Kidney capillary endothelial cell (primary cell): ENCODE measurements around the gene CPD.

Experiments used
- DNase-seq: peaks from one replicate; pipeline ENCODE4 v3.0.0-alpha.2; 2018; ENCODE audit warnings: low spot score

CPD gene

DNA sequence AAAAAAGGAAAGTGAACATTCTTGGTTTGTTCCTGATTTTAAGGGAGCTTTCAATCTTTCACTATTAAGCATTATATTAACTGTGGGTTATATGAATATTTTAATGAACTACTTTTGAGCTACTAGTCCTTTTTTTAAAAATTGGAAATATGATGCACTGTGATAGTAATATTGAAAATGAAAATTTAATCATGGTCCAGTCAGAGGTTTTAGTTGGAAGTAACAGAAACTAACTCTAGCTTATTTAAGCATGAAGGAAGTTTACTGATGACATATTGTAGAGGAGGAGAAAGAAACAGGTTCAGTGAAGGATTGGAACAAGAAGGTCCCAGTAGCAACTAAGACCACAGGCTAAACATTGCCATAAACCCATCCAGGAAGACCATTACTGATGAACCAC, 24.0 kb upstream of the CPD start:
- DNase-seq, result no peak

DNA sequence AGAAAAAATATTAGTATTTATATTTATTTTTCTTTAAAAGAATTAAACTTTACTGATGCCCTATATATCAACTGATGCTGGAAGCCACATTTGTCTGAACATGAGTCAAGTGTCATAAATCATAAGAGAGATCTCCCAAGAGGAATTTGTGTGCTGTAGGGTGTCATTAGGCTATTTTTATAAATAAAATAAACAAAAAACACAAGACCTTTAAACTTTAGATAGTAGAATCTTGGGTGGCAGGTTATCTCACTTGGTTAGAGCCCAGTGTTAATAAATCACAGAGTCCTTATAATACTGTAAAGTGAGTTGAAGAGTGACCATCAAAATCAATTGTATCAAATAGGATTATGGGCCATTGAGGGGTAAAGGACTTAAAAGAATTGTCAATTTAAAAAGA, 21.3 kb upstream of the CPD start:
- DNase-seq, result no peak

DNA sequence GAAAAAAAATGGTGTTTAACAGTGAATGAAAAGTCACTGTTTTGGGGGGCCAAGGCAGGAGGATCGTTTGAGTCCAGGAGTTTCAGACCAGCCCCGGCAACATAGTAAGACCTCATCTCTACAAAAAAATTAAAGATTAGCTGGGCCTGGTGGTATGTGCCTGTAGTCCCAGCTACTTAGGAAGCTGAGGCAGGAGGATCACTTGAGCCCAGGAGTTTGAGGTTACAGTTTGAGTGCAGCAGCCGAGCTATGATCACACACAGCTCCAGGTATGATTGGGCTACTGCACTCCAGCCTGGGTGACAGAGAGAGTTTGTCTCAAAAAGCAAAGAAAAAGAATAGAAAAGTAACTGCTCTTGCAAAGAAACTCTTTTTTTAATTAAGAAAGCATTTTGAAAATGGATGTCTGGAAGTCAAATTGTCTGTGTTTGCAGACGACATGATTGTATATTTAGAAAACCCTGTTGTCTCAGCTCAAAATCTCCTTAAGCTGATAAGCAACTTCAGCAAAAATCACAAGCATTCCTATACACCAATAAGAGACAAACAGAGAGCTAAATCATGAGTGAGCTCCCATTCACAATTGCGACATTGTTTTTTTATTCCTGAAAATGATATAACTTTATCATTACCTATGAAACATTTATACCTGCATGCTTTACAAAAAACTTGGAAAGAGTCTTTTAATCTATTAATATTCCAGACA, 20.5 kb upstream of the CPD start:
- no peak for DNase-seq

DNA sequence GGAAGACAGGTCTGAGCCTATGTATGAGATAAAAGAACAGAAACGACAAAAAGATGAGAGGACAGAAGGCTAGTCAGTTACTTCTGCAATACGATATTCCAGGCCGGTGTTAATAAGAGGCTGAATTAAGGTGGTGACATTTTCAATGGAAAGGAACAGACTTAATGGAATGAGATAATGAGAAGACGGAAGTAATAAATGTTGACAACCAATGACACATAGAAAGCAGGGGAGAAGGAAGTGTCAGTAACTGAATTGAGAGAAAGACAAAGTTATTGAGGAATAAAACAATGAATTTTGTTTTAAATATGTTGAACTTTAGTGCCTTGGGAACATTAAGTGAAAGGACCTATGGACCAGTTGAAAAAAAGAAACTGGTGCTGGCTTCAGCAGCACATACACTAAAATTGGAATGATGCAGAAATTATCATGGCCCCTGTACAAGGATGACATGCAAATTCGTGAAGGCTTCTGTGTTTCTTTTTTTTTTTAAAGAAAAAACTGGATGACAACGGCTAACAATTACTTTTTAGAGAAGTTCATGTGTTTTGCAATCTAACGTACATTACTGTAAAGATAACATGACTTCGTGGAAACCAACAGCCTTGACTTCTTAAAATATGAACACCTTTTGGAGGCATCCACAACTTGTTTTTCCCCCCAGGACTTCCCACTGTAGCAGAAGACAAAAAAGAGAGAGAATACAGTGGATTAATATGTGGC, 18.5 kb upstream of the CPD start:
- no peak for DNase-seq

DNA sequence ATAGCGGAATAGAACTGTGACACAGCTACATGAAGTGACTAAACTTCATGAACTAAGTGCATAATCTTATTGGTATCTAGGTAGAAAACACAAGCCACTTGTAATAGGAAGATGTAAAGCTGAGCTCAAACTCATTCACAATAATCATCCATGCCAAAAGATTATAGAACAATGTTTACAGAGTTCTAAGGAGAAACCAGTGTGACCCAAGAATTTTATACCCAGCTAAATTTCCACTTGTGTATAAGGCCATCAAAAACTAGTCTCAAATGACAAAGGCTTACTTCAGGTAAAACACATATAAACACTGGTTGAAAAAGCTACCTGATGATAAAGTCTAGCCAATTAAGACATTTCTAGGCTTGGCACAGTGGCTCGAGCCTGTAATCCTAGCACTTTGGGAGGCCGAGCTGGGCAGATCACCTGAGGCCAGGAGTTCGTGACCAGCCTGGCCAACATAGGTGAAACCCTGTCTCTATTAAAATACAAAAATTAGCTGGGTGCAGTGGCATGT, 16.9 kb upstream of the CPD start:
- DNase-seq, result no peak

DNA sequence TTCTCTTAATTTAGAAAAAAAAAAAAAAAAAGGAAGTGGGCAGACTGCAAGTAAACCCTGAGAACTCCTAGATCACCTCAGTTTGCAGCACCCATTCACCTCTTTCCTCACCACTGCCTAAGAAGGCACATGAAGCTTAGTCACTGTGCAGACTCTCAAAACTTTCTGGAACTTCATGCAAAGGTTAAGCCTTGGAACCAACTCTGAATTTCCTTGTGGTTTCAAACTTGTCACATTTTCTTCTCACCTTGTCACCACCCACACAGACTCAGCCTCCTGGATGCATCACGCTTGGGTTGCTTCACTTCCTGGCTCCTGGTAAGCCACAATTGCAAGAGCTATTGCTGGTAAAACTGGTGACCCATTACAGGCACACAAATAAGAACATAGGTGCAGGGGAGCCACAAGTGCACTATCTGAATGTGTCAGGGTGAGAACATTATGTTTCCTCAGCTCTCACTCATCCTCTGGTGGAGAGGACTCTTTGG, 15.0 kb upstream of the CPD start:
- DNase-seq, result no peak

DNA sequence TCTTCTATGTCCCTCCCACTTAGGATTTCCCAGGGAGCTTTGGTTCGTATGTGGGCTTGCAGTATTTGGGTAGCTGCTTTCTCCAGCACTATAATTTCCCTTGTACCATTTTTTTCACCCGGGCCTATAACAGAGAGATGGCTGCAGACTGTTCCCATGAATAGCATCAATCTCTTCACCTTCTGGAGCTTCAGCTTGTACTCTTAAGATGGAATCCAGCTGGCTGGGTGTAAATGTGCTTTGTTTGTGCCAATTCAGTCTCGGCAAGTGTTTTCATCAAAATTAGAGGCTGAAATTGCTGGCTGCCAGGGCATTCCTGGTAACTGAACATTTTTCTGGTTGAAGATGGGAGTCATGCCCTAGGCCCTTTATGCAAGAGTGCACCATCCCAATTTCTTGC, 12.2 kb upstream of the CPD start:
- DNase-seq, result no peak

DNA sequence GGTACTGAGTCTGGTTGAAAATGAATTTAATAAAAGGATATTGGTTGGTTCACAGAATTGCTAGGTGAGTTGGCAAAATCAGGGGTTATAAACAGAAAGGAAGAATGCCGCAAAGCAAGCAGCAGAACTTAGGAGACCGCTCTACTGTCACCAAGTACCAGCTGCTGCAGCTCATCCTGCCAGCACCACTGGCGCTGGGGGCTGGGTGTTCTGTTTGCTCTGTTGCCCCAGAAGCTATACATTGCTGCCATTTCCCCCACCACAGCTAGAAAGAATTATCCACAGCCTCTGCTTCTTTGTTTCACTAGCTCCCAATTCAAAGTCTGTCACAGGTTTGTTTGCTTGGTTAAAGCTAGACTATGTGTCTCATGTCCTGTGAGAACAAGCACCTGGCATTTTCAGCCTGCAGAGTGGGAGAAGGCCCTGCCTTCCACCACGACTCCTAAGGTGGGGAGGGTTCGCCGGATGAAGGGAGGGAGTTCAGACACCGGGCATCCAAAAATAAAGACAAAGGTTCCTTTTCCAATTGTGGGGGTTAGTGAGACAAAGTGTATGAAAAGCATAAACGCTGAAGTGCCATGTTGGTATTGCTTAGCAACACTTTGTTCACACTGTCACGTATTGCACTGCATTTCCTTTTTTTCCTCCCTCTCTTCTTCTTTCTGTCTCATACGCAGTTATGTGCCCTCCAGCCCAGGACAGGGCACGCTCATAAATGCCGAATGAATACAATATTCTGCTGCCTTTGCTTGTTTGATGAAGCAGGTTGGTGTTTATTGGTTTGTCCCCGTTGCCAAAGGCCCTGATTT, 9.6 kb upstream of the CPD start:
- no peak for DNase-seq

DNA sequence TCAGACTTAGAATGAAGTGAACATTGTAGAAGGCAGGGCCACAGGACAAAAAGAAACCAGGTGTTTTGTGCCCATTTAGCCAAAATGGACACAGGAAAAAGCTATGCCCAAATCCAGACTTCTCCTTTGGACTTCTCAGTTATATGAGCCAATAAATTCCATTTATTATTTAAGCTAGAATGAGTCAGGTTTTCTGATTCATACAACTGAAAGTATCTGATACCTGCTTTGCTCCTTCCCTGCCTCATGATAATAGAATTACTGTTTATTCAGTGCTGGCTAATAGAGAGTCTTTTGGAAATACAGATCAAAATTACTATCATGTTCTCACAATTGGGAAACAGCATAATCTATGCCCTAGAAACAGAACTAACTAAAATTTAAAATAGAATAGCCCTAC, 8.7 kb upstream of the CPD start:
- DNase-seq, result no peak

DNA sequence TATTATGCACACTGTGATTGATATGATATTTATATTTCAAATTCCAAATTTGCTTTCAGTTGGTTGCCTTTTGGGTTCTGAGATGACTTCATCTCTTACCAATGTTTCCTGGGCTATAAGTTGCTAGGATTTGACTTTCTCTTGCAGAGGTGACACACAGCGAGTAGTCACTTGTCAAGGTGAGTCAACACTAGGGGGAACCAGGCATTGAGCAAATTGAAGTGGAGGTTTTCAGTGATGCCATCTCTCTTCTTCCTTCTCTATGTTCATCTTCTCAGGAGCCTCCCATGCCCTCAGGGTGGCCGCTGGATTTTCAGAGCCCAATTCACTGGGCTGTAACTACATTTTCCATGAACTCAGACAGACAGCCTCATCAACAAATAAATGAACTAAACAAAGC, 6.0 kb upstream of the CPD start:
- DNase-seq, result peak; percentile 34

DNA sequence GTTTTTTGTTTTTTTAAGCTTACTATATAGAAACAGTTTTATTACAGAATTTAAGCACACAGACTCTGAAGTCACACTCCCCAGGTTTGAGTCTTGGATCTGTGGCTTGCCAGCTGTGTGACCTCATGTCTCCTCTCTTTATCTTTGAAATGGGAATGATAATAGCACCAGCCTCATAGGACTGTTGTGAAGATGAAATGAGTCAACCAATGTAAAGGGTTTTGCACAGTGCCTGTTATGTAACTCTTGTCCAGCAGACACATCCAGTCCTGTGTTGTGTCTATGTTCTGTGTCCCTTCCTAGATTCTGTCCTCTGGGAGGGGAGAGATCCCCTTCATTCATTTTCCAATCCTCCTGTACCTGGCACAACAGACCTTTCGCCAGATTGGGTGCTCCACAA, 3.1 kb upstream of the CPD start:
- no peak for DNase-seq

DNA sequence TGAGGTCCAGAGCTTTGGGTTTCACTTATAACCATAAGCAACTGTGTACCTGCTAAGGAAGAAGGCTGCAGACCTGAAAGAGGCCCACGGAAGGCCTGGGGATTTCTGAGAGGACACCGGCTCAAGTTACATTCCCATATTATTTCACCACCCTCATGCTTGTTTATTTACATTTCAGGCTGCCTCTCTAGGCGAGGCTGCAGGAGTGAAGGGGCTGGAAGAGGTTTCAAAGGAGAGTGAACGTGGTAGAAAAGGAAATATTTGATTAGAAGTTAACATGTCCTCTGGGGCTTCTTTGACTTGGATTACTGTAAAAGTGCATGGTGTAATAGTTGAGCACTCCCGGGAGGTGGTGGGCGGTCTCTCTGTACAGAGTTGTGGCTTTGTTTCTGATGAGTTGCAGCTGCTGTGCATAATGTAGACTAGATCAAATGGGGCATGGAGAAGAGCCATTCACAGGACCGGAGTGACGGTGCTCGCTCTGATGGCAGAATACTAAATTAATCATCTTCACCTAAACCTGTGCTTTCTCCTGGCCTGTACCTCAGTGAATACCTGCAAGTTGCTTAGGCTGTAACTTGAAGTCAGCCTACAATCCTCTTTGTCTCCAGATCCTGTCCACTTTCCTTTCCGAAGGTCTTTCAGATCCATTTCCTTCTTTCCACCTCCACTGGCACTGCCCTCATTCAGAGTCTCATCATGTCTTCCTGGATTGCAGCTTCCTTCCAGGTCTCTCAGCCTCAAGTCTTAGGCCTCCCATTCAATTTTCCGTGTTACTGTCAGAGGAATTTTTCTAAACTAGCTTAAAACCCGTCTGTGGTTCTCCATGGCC, 1.9 kb upstream of the CPD start:
- no peak for DNase-seq

DNA sequence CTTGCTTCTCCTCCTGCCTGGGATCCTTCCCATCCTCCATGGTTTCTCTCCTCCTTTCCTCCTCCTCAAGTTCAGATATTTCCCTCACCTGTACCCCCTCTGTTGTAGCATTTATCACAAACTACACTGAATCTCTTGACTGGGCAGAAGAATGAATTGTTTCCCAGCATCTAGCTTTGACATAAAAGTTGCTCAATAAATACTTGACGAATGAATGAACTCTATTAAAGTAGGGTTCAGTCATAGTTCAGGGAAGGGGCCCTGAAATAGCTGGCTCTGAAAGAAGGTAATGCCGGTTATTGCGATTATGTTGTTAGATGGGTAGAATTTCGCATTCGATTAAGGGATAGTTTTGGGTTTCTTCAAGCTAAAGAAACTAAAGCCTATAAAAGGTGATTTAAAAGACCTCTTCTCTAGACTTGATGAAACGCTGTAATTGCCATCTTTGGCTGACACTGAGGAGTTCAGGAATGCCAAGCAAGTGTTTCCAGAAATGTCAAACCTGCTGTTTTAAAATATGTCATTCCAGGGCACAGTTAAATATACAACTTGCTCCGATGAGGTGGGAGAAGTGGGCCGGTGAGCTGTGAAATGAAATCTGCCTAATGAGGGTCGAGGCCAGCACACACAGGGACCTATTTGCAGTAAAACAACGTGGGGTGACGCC, 1.0 kb upstream of the CPD start:
- DNase-seq, result no peak

DNA sequence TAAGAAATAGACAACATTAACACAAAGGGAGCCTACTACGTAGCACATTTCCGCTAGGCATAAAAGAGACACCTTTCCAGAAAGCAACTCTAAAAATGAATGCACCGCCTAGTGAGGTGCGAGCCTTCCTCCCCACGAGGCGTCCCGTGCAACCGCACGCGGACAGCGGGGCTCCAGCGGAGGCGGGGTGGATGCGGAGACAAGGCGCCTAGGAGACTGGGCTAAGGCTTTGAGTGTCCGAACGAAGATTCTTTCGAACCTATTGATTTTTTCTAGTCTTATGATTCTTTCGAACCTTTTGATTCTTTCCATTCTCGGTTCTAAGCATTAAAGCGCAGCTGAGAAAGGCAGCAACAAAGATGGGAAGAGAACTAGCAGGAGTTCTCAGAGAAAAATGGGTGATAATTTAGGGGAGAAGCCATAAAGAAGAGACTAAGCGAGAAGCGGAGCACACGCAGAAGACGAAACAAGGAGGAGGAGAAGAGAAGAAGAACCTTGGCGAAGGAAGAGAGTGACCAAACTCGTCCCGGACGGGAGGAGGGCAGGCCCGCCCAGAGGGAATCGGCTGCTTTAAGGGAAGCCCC, 394 bp upstream of the CPD start:
- no peak for DNase-seq

DNA sequence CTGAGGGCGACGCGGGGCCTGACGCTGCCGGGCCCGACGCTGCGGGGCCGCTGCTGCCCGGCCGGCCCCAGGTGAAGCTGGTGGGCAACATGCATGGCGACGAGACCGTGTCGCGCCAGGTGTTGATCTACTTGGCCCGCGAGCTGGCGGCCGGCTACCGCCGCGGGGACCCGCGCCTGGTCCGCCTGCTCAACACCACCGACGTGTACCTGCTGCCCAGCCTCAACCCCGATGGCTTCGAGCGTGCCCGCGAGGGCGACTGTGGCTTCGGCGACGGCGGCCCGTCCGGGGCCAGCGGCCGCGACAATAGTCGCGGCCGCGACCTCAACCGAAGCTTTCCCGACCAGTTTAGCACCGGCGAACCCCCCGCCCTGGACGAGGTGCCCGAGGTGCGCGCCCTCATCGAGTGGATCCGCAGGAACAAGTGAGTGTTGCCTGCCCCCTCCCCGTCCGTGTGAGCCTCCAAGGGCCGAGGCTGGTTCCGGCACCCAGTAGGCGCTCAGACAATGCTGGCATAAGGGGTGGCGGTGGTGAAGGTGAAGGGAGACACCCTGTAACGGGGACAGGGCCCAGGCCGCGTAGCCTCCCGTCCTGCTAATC, 676 bp downstream of the CPD start:
- DNase-seq, result no peak

DNA sequence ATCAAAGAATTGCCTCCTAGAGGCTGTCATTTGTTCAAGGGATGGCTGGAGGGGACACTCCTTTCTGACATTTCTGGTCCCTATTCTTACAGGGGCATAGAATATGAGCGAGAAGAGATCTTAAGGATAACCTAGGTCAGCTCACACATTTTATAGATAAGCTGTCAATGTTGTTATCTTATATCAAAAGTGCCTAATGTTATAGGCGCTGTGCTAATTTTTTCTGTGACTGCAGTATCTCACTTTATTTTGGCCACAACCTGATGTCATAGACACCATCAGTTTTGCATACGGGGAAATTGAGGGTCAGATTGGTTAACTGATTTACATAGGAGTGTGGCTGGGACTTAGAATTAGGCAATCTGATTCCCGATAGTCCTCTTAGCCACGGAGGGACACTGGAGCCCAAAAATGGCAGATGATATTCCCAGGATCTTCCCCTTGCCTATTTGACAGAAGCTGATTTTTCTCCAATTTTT, 1.2 kb downstream of the CPD start:
- DNase-seq, result no peak

DNA sequence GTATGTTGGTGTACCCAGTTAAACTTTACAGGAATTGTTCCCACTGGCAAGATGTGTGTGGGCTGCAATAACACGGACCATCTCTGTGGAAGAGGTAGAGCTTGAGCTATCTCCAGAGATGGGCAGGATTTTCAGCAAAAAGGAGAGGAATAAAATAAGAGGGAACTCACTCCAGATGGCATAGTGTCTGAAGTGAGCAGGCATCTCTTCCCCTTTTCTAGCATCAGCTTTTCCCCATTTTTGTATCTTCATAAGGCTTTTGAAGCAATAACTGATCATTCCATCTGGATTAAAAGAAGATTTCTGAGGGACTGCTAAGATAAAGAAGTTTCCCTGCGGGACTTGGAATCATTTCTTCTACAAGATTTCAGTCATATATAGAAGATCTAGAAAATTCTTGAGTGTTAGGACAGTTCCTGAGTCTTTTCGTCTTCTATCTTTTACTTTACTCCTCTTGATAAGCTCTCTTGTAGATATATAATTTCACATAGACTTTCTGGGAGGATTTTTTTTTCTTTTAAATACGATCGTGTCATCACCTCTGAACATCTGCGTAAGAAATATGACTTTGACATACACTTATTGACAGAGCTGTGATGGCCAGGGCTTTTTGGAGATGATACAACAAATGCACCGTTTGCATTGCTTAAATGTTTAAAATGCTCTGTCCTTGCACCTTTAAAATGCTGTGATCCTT, 2.1 kb downstream of the CPD start:
- DNase-seq, result no peak

DNA sequence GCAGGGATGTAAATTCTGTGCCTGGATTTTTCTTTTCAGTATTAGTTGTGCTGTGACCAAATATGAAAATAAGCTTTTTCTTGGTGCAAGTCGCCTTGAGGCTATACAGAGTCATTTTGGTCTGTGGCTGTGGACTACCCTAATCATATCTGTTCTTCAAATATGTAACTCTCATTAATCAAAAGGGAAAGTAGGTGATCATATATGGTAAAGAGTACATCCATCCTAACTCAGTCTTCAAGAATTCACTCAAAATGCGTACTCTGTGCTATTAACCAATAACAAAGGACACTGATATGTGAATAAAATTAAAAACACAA, 2.6 kb downstream of the CPD start:
- DNase-seq, result no peak

DNA sequence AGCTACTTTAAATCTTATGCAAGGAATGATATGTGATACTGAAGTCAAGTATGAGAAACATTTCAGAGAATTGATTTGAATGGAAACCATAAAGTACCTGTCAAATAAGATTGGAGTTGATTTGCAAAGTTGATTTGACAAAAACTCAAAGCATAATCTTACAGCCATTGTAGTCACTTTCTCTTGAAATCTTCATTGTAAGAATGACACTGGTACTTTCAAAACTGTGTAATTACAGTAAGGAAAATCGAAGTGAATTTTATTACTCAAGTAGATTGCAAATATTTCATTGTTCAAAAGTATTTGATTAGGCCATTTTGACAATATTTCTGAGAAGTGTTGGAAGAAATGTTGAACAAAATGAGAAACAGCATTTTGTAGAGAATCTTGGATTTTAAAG, 3.6 kb downstream of the CPD start:
- DNase-seq, result no peak
